ENCODE data around the gene RAB11FIP4. TPM values are rescaled to one million over a fixed set of nuclear protein-coding genes. Genes with fewer than 3 reads are reported as not detected.

RAB11FIP4 gene
- total RNA-seq, 1 donor from 2014 or later: 103 TPM

DNA sequence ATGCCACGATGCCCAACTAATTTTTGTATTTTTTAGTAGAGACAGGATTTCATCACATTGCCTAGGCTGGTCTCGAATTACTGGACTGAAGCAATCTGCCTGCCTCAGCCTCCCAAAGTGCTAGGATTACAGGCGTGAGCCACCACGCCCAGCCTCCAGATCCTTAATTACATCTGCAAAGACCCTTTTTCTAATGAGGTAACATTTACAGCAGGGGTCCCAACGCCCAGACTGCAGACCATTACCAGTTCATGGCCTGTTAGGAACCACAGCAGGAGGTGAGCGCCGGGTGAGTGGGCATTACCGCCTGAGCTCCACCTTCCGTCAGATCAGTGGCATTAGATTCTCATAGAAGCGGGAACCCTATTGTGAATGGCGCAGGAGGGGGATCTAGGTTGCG, 4.0 kb upstream of the RAB11FIP4 start:
- DNase-seq: no peak
- TF ChIP-seq, protein P1, sequence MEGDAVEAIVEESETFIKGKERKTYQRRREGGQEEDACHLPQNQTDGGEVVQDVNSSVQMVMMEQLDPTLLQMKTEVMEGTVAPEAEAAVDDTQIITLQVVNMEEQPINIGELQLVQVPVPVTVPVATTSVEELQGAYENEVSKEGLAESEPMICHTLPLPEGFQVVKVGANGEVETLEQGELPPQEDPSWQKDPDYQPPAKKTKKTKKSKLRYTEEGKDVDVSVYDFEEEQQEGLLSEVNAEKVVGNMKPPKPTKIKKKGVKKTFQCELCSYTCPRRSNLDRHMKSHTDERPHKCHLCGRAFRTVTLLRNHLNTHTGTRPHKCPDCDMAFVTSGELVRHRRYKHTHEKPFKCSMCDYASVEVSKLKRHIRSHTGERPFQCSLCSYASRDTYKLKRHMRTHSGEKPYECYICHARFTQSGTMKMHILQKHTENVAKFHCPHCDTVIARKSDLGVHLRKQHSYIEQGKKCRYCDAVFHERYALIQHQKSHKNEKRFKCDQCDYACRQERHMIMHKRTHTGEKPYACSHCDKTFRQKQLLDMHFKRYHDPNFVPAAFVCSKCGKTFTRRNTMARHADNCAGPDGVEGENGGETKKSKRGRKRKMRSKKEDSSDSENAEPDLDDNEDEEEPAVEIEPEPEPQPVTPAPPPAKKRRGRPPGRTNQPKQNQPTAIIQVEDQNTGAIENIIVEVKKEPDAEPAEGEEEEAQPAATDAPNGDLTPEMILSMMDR (IDR thresholded peaks at IDR 0.05; ENCODE audit: partially characterized antibody, unreplicated experiment): no peak
- peaks cover 4% of the 10 kb centered on the region for H3K27me3 Mint-ChIP-seq (ENCODE audit: unreplicated experiment)
- H3K9me3 Mint-ChIP-seq (ENCODE audit: unreplicated experiment): peaks cover 3% of the 10 kb centered on the region
- H3K27ac Mint-ChIP-seq (ENCODE audit: unreplicated experiment): no peak overlapping the region
- no peaks in the 10 kb centered on the region for H3K36me3 Mint-ChIP-seq (ENCODE audit: unreplicated experiment)
- H3K4me1 Mint-ChIP-seq (ENCODE audit: low read depth, unreplicated experiment): peaks cover 5% of the 10 kb centered on the region
- H3K4me3 Mint-ChIP-seq (ENCODE audit: unreplicated experiment): no peak overlapping the region

DNA sequence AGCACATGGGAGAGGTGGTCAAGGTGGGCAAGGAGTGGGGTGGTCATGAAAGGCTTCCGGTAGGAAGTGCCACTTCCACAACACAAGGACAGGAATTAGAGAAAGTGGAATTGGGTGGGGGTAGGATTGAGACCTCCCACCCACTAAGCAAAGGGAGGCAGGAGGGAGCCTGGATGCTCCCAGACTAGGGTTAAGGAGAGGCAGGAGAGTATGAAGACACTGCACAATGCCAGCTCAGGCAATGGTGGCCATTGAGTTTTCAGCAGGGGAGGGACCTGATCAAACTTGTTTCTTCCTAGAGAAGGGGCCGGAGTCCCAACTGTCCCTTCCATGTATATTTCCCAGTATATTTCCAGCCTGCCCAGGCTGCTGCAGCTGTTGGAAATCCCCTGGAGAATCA, 3.1 kb upstream of the RAB11FIP4 start:
- TF ChIP-seq, protein P1 (IDR thresholded peaks at IDR 0.05; ENCODE audit: partially characterized antibody, unreplicated experiment): no peak
- Mint-ChIP-seq H3K9me3 (ENCODE audit: unreplicated experiment) (peaks cover 3% of the 10 kb centered on the region), H3K36me3 (ENCODE audit: unreplicated experiment) (no peaks in the 10 kb centered on the region), H3K27me3 (ENCODE audit: unreplicated experiment) (peaks cover 4% of the 10 kb centered on the region), H3K27ac (ENCODE audit: unreplicated experiment) (no peak overlapping the region), H3K4me3 (ENCODE audit: unreplicated experiment) (no peak overlapping the region), H3K4me1 (ENCODE audit: low read depth, unreplicated experiment) (peaks cover 7% of the 10 kb centered on the region)
- DNase-seq: no peak

DNA sequence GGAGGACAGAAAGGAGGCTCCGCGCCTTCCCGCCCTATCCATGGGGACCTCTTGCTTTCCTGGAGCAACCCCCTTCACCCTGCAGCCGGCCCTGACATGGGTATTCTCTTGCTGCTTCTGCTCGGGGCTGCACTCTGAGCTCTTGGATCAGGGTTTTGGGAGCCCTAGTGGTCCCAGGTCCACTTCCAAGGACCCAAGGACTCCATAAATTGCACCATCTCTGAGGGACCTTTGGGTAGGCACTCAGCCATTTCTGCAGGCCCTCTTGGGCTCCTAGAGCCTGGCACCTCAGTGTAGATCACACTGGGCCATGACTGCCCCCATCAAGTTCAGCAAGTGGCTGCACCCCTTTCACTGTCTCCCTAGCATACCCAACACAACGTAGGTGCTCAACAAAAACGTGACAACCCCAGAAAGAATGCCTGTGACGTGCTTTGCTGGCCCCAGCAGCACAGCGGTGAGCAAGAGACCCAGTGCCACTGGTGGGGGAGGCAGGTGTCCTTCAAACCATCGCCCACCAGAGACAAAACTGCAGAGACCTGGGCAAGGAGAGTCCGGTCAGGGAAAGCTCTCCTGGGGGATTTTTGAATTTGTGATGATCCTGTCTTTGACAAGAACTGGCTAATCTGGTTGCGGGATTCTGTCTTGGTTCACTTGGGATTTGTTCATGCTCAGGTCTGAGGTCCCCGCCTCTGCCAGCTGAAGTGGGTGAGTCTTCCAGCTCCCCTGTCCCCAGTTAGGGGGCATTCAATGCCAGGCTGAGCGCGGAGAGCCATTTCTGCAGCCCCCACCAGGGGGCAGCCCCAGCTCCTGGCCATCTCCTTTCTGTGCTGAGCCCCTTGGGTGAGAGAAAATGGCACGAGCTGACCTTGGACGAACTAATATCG, 2.5 kb upstream of the RAB11FIP4 start:
- Mint-ChIP-seq H3K36me3 (ENCODE audit: unreplicated experiment) (no peaks in the 10 kb centered on the region), H3K4me3 (ENCODE audit: unreplicated experiment) (no peak overlapping the region), H3K4me1 (ENCODE audit: low read depth, unreplicated experiment) (peaks cover 12% of the 10 kb centered on the region), H3K9me3 (ENCODE audit: unreplicated experiment) (peaks cover 9% of the 10 kb centered on the region), H3K27ac (ENCODE audit: unreplicated experiment) (no peak overlapping the region), H3K27me3 (ENCODE audit: unreplicated experiment) (peaks cover 7% of the 10 kb centered on the region)
- TF ChIP-seq, protein P1 (IDR thresholded peaks at IDR 0.05; ENCODE audit: partially characterized antibody, unreplicated experiment): peak; percentile 83
- DNase-seq: peak; percentile 76

DNA sequence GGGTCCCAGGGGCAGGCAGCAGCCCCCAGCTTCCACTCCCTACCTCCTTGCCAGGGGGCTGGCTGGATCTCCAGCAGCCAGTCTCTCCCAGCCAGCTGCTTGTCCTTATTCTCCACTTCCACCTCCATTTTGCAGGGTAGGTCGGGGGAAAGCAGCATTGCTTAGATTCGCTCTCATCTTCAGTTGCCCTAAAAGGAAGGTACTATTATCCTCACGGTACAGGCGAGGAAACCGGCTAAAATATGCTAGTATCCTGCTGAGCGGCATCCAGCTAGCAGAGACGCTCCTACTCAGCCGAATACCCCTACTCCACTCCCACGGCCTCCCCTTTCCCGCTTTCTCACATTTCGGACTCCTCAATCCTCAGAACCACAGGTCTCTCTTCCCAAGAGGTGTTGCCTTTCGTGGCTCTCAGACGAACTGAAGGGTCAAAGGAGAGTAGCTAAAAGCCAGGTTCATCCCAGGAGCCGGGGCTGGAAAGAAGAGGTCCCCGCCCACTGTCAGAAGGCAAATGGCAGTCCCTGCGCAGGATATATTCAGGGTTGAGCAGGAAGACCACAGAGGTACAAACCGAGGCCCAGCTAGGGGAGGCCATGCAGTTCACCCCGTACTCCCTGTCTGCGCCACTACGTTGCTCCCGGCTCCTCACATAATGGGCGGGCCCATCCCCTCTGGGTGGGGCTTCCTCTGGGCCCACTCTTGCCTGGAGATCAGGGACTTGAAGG, 1.7 kb upstream of the RAB11FIP4 start:
- H3K4me3 Mint-ChIP-seq (ENCODE audit: unreplicated experiment): peak overlapping the region; percentile 57
- peaks cover 7% of the 10 kb centered on the region for H3K27me3 Mint-ChIP-seq (ENCODE audit: unreplicated experiment)
- peaks cover 7% of the 10 kb centered on the region for H3K9me3 Mint-ChIP-seq (ENCODE audit: unreplicated experiment)
- TF ChIP-seq, protein P1 (IDR thresholded peaks at IDR 0.05; ENCODE audit: partially characterized antibody, unreplicated experiment): peak; percentile 38
- DNase-seq: no peak
- H3K4me1 Mint-ChIP-seq (ENCODE audit: low read depth, unreplicated experiment): peaks cover 17% of the 10 kb centered on the region
- no peak overlapping the region for H3K27ac Mint-ChIP-seq (ENCODE audit: unreplicated experiment)
- H3K36me3 Mint-ChIP-seq (ENCODE audit: unreplicated experiment): no peaks in the 10 kb centered on the region

DNA sequence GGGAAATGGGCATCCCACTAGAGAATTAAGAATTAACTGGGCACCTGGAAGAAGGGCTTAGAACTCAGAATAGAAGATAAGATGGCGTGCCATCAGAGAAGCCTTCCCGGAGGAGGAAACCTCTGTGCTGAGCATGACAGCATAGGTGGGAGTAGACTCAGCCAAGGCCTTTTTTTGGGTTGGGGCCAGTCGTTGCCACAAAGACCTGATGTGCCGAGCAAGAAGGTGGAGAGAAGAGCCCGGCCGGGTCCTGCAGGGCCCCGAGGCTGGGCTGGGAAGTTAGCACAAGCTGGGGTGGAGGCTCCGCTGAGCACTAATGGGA, 1.1 kb upstream of the RAB11FIP4 start:
- no peak overlapping the region for H3K27ac Mint-ChIP-seq (ENCODE audit: unreplicated experiment)
- H3K4me3 Mint-ChIP-seq (ENCODE audit: unreplicated experiment): peak overlapping the region; percentile 57
- peaks cover 7% of the 10 kb centered on the region for H3K27me3 Mint-ChIP-seq (ENCODE audit: unreplicated experiment)

More for the DNA sequence above, 1.1 kb upstream of the RAB11FIP4 start:
- TF ChIP-seq, protein P1 (IDR thresholded peaks at IDR 0.05; ENCODE audit: partially characterized antibody, unreplicated experiment): no peak
- DNase-seq: no peak
- no peaks in the 10 kb centered on the region for H3K36me3 Mint-ChIP-seq (ENCODE audit: unreplicated experiment)
- peaks cover 10% of the 10 kb centered on the region for H3K9me3 Mint-ChIP-seq (ENCODE audit: unreplicated experiment)
- H3K4me1 Mint-ChIP-seq (ENCODE audit: low read depth, unreplicated experiment): peaks cover 20% of the 10 kb centered on the region

All from glutamatergic neuron (in vitro differentiated cells).